H1 (cell line): ENCODE data around the gene CYSRT1. TPM values are rescaled to one million over a fixed set of nuclear protein-coding genes. Genes with fewer than 3 reads are reported as not detected.
A peak's percentile ranks its signal among the peaks of the same experiment; 100 is the strongest.

Source experiments
- CHD2 ChIP-seq: IDR thresholded peaks from 2 replicates; pipeline ENCODE4 v1.6.1; 2012; ENCODE audit warnings: low read length, improper control_type of control experiment
- POLR2AphosphoS5 ChIP-seq: IDR thresholded peaks from 2 replicates; pipeline ENCODE4 v1.6.1; 2011; ENCODE audit warnings: low read depth, low read length
- RNF2 ChIP-seq: fragments of 200-900, 300-1000 bp; sonication (generic); IDR thresholded peaks from 2 replicates; pipeline ENCODE4 v1.7.1; 2016; ENCODE audit warnings: borderline replicate concordance, low read depth, mild to moderate bottlenecking, antibody characterized with exemption, low read length; ENCODE audit not compliant: poor library complexity, severe bottlenecking; ENCODE audit errors: missing control alignments
- polyA plus RNA-seq, 7 experiments: library from polyadenylated mRNA; depleted of rRNA in 3 of 7; stranded (reverse) in 5 of 7; unstranded in 2 of 7; fragments of >200 nt in 5 of 7; fragments of 200-250 nt in 2 of 7; gene quantifications; 1 replicate in 5 of 7; 2 replicates in 1 of 7; 4 replicates in 1 of 7; pipeline versions ENCODE4 v1.2.1 to v1.2.3, GENCODE V29; 2011 to 2013; ENCODE audit warnings: missing spikeins in 2 of 7, mixed read lengths in 2 of 7
- total RNA-seq: library from RNA; stranded (reverse); fragmentation: NEBNext Ultra II Directional; extraction: Animal tissue kit (Norgen Biotek cat#: 25700); gene quantifications from 2 replicates; pipeline ENCODE4 v1.2.1, GENCODE V29; 2021

The CYSRT1 gene
- total and polyA plus RNA-seq, 2 of the 8 experiments (the other 6 are each of a cell fraction or from before 2014, with no cell fraction given) = 1.0 to 6.5 TPM

DNA sequence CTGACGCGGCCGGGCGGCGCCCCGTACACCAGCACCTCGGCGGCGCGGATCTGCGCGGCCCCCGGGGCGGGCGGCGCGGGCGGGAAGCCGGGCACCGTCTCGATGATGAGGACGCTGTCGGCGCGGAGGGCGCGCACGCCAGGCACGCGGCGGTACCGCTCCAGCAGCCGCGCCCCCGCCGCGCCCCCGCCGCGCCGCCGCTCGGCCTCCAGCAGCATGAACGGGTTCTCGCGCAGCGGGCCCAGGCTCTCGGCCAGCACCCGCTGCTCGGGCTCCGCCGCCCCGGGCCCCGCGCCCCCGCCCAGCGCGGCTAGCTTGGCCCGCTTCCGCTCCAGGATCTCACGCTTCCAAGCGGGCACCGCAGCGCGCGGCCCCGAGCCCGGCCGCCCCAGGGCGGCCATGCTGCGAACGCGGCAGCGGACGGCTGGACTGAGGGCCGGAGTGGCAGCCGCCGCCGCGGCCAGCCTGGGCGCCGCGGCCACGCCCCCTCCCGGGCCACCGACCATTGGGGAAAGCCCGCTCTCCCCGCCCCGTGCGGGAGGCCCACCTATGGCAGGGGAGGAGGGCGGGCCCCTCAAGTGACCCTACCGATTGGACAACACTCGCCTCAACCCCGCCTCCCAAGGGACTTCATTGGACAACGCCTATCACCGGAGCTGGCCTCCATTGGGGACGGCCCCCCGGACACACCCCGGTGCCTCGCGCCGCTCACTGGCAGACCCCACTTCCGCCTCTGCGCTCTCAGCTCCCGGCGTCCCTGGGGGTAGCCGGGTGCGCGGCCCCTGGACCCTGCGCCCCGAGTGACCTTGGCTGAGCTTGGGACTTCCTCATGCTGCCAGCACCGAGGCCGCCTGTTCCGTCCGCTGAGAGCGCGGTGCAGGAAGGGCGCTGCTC, 24.4 kb upstream of the CYSRT1 start, which contains the start of gene TPRN (continued):
- TF ChIP-seq RNF2 (no peak), POLR2AphosphoS5 (peak; percentile 35), CHD2 (peak; percentile 83)
